Fibroblast of gingiva (primary cell): ENCODE data around the gene ZNF611.
"Not testable (repeated sequence)": the region's sequence is repeated elsewhere in the genome, so short reads cannot be mapped to it uniquely, and the experiment has no call there.

Source experiments
- DNase-seq: peaks from one replicate; pipeline ENCODE4 v3.0.0-alpha.2; 2011; ENCODE audit warnings: low read depth

Gene ZNF611

GRCh38 chr19:52716522-52716921 is 18.3 kb downstream of the ZNF611 start:
- no peak for DNase-seq

- DNase-seq: not testable (repeated sequence)
These were observed 18.9 kb downstream of the ZNF611 start for GRCh38 chr19:52715902-52716301.

- DNase-seq: not testable (repeated sequence)
These were observed 19.5 kb downstream of the ZNF611 start for GRCh38 chr19:52715330-52715729.

GRCh38 chr19:52713051-52713450 is 21.8 kb downstream of the ZNF611 start:
- not testable (repeated sequence) for DNase-seq

- not testable (repeated sequence) for DNase-seq
These were observed 23.2 kb downstream of the ZNF611 start for GRCh38 chr19:52711661-52712060.

GRCh38 chr19:52710538-52710937 is 24.3 kb downstream of the ZNF611 start:
- no peak for DNase-seq

- DNase-seq: not testable (repeated sequence)
These were observed 29.2 kb downstream of the ZNF611 start for GRCh38 chr19:52705615-52706014.

- no peak for DNase-seq
These were observed 30.9 kb downstream of the ZNF611 start for GRCh38 chr19:52703917-52704316.

GRCh38 chr19:52700673-52701072 is 34.2 kb downstream of the ZNF611 start:
- no peak for DNase-seq

GRCh38 chr19:52699555-52699954 is 35.3 kb downstream of the ZNF611 start:
- DNase-seq: not testable (repeated sequence)

- no peak for DNase-seq
These were observed 38.8 kb downstream of the ZNF611 start for GRCh38 chr19:52695996-52696395.

- no peak for DNase-seq
These were observed 39.9 kb downstream of the ZNF611 start for GRCh38 chr19:52694921-52695320.

- DNase-seq: not testable (repeated sequence)
These were observed 40.6 kb downstream of the ZNF611 start for GRCh38 chr19:52694281-52694680.

GRCh38 chr19:52692431-52693008 is 42.3 kb downstream of the ZNF611 start:
- DNase-seq: no peak

- no peak for DNase-seq
These were observed 43.1 kb downstream of the ZNF611 start for GRCh38 chr19:52691737-52692136.

- no peak for DNase-seq
These were observed 43.6 kb downstream of the ZNF611 start for GRCh38 chr19:52691215-52691610.

GRCh38 chr19:52690369-52691214 is 44.3 kb downstream of the ZNF611 start:
- peak; percentile 93 for DNase-seq

- DNase-seq: peak; percentile 1
These were observed 44.9 kb downstream of the ZNF611 start for GRCh38 chr19:52689843-52690368.

- not testable (repeated sequence) for DNase-seq
These were observed 45.7 kb downstream of the ZNF611 start for GRCh38 chr19:52688925-52689796.

- no peak for DNase-seq
These were observed 46.5 kb downstream of the ZNF611 start for GRCh38 chr19:52688335-52688734.

GRCh38 chr19:52687684-52688083 is 47.2 kb downstream of the ZNF611 start:
- no peak for DNase-seq

- no peak for DNase-seq
These were observed 49.0 kb downstream of the ZNF611 start for GRCh38 chr19:52685811-52686210.
